Ishikawa (cell line): Measurements from ENCODE around the gene ZYG11B.

Source experiments
- CEBPB ChIP-seq: IDR thresholded peaks from 2 replicates; pipeline ENCODE4 v1.6.1; 2012
- CREB1 ChIP-seq: IDR thresholded peaks from 2 replicates; pipeline ENCODE4 v1.6.1; 2012; ENCODE audit warnings: low read depth
- EGR1 ChIP-seq: IDR thresholded peaks from 2 replicates; pipeline ENCODE4 v1.6.1; 2012
- EP300 ChIP-seq: IDR thresholded peaks from 2 replicates; pipeline ENCODE4 v1.6.1; 2012; ENCODE audit warnings: borderline replicate concordance
- FOXM1 ChIP-seq: IDR thresholded peaks from 2 replicates; pipeline ENCODE4 v1.6.1; 2012; ENCODE audit warnings: low read depth, borderline replicate concordance
- NFIC ChIP-seq: IDR thresholded peaks from 2 replicates; pipeline ENCODE4 v1.6.1; 2012
- RAD21 ChIP-seq: IDR thresholded peaks from 2 replicates; pipeline ENCODE4 v1.6.1; 2012; ENCODE audit warnings: low read depth
- TAF1 ChIP-seq: IDR thresholded peaks from 2 replicates; pipeline ENCODE4 v1.6.1; 2012; ENCODE audit warnings: low read depth, mild to moderate bottlenecking
- TCF12 ChIP-seq: IDR thresholded peaks from 2 replicates; pipeline ENCODE4 v1.6.1; 2012; ENCODE audit warnings: low read depth
- TEAD4 ChIP-seq: IDR thresholded peaks from 2 replicates; pipeline ENCODE4 v1.6.1; 2012
- USF1 ChIP-seq: IDR thresholded peaks from 2 replicates; pipeline ENCODE4 v1.6.1; 2012
- YY1 ChIP-seq: IDR thresholded peaks from 2 replicates; pipeline ENCODE4 v1.6.1; 2012; ENCODE audit warnings: low read depth
- ZBTB7A ChIP-seq: IDR thresholded peaks from 2 replicates; pipeline ENCODE4 v1.6.1; 2012; ENCODE audit warnings: low read depth
- TF ChIP-seq, protein P1 (sequence below): IDR thresholded peaks from 2 replicates; pipeline ENCODE4 v1.6.1; 2012; ENCODE audit warnings: low read depth, mild to moderate bottlenecking
- TF ChIP-seq, protein P2 (sequence below): IDR thresholded peaks from 2 replicates; pipeline ENCODE4 v1.6.1; 2012

The ZYG11B gene

GRCh38 chr1:52842643-52843310 lies 116.5 kb downstream of the ZYG11B start, which contains the start of gene ZYG11A:
ZYG11A (plus strand) TSS chr1:52842760; CDS start chr1:52842884, 124 bp downstream.
- TF ChIP-seq USF1 = no peak; the same call in 1 of the 2 replicates
- no peak for TF ChIP-seq EP300
- TF ChIP-seq YY1 = no peak
- TF ChIP-seq, protein P1, sequence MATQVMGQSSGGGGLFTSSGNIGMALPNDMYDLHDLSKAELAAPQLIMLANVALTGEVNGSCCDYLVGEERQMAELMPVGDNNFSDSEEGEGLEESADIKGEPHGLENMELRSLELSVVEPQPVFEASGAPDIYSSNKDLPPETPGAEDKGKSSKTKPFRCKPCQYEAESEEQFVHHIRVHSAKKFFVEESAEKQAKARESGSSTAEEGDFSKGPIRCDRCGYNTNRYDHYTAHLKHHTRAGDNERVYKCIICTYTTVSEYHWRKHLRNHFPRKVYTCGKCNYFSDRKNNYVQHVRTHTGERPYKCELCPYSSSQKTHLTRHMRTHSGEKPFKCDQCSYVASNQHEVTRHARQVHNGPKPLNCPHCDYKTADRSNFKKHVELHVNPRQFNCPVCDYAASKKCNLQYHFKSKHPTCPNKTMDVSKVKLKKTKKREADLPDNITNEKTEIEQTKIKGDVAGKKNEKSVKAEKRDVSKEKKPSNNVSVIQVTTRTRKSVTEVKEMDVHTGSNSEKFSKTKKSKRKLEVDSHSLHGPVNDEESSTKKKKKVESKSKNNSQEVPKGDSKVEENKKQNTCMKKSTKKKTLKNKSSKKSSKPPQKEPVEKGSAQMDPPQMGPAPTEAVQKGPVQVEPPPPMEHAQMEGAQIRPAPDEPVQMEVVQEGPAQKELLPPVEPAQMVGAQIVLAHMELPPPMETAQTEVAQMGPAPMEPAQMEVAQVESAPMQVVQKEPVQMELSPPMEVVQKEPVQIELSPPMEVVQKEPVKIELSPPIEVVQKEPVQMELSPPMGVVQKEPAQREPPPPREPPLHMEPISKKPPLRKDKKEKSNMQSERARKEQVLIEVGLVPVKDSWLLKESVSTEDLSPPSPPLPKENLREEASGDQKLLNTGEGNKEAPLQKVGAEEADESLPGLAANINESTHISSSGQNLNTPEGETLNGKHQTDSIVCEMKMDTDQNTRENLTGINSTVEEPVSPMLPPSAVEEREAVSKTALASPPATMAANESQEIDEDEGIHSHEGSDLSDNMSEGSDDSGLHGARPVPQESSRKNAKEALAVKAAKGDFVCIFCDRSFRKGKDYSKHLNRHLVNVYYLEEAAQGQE = no peak
- no peak for TF ChIP-seq NFIC
- TF ChIP-seq CREB1 = no peak
- TF ChIP-seq FOXM1 = no peak
- no peak for TF ChIP-seq TEAD4
- TF ChIP-seq, protein P2, sequence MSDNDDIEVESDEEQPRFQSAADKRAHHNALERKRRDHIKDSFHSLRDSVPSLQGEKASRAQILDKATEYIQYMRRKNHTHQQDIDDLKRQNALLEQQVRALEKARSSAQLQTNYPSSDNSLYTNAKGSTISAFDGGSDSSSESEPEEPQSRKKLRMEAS = peak; percentile 95
- TF ChIP-seq ZBTB7A = no peak
- TF ChIP-seq TAF1 = peak; percentile 32
- peak; percentile 8; the same call in 1 of the 2 replicates for TF ChIP-seq RAD21
- TF ChIP-seq CEBPB = no peak
- TF ChIP-seq TCF12 = no peak
- TF ChIP-seq EGR1 = no peak

DNA sequence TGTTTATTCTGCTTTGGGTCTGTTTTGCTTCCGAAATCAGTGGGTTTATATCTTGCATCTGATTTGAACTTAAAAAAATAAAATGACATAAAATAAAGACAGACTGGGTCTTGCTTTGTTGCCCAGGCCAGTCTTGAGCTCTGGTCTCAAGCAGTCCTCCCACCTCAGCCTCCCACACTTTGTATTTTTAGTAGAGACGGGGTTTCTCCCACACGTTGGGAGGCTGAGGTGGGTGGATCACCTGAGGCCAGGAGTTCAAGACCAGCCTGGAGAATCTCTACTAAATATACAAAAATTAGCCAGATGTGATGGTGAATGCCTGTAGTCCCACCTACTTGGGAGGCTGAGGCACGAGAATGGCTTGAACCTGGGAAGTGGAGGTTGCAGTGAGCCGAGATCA lies 122.2 kb downstream of the ZYG11B start:
- TF ChIP-seq CEBPB (no peak), FOXM1 (no peak), USF1 (no peak), TCF12 (no peak), EP300 (no peak), EGR1 (no peak)

DNA sequence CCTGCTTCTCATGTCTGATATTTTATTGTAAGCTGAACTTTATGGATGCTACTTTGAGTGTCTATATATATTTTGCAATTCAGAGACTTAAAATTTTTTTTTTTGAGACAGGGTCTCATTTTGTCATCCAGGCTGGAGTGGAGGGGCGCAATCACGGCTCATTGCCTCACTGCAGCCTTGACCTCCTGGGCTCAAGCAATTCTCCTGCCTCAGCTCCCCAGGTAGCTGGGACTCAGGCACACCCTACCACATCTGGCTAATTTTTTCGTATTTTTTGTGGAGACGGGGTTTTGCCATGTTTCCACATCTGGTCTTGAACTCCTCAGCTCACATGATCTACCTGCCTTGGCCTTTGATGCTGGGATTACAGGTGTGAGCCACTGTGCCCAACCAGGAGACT lies 124.7 kb downstream of the ZYG11B start:
- TF ChIP-seq USF1 = no peak
- no peak for TF ChIP-seq YY1
- TF ChIP-seq RAD21 = no peak
- TF ChIP-seq CREB1 = no peak
- TF ChIP-seq CEBPB = no peak
- TF ChIP-seq TAF1 = no peak
- no peak for TF ChIP-seq ZBTB7A

GRCh38 chr1:52852854-52853253 lies 126.6 kb downstream of the ZYG11B start:
- TF ChIP-seq TAF1 (no peak), RAD21 (no peak), NFIC (no peak), TCF12 (no peak), EGR1 (no peak), FOXM1 (no peak), TEAD4 (no peak), USF1 (no peak), CEBPB (no peak), CREB1 (no peak), YY1 (no peak), ZBTB7A (no peak), EP300 (no peak)
- TF ChIP-seq, protein P2 = no peak
- TF ChIP-seq, protein P1 = no peak

DNA sequence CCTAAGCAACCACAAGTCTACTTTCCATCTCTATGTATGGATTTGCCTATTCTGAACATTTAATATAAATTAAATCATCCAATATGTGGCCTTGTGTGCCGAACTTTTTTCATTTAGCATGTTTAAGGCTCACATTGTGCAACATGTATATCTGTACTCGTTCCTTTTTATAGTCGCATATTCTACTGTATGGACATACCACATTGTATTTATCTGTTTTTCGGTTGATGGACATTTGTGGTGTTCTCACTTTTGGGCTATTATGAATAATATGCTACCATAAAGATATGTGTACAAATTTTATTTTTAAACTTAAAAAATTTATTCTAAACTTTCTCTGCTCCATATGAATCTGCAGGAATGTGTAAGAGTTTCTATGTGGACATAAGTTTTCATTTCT lies 129.3 kb downstream of the ZYG11B start:
- TF ChIP-seq YY1 = no peak
- no peak for TF ChIP-seq USF1
- TF ChIP-seq EP300 = no peak
- no peak for TF ChIP-seq TEAD4
- no peak for TF ChIP-seq CREB1
- no peak for TF ChIP-seq FOXM1
- TF ChIP-seq, protein P1 = no peak
- no peak for TF ChIP-seq RAD21
- TF ChIP-seq CEBPB = no peak
- no peak for TF ChIP-seq EGR1
- no peak for TF ChIP-seq TCF12
- TF ChIP-seq, protein P2 = no peak
- no peak for TF ChIP-seq ZBTB7A
- no peak for TF ChIP-seq NFIC
- TF ChIP-seq TAF1 = no peak
